CD4-positive, alpha-beta T cell treated with Interleukin-17A for 1 hour (primary cell): Measurements from ENCODE around the gene PHKG2.
"Not testable (repeated sequence)": the region's sequence is repeated elsewhere in the genome, so short reads cannot be mapped to it uniquely, and the experiment has no call there.

ENCODE experiments used
- DNase-seq: peaks from one replicate; pipeline ENCODE4 v3.0.0-alpha.2; 2020

PHKG2 gene

GRCh38 chr16:30747799-30748633 lies at the start of gene PHKG2:
Gene PHKG2, plus strand, starts transcription at chr16:30748425. Its CDS starts 396 bp downstream, at chr16:30748821.
- peak; percentile 97 for DNase-seq

GRCh38 chr16:30698816-30699614 lies 49.2 kb upstream of the PHKG2 start, which contains the start of gene SRCAP:
Gene SRCAP, plus strand, starts transcription at chr16:30699171. Its CDS starts 1,654 bp downstream, at chr16:30700825.
- peak; percentile 88 for DNase-seq

- DNase-seq = no peak
These were observed 48.6 kb upstream of the PHKG2 start for GRCh38 chr16:30699615-30700099.

- DNase-seq = no peak
These were observed 47.7 kb upstream of the PHKG2 start for GRCh38 chr16:30700491-30700890.

GRCh38 chr16:30700971-30701370 lies 47.3 kb upstream of the PHKG2 start:
- no peak for DNase-seq

- not testable (repeated sequence) for DNase-seq
These were observed 45.2 kb upstream of the PHKG2 start for GRCh38 chr16:30703071-30703470.

GRCh38 chr16:30703971-30704370 lies 44.3 kb upstream of the PHKG2 start:
- DNase-seq = no peak

GRCh38 chr16:30706046-30706445 lies 42.2 kb upstream of the PHKG2 start:
- DNase-seq = no peak

- DNase-seq = no peak
These were observed 37.3 kb upstream of the PHKG2 start for GRCh38 chr16:30710971-30711370.

- no peak for DNase-seq
These were observed 36.5 kb upstream of the PHKG2 start for GRCh38 chr16:30711712-30712111.

- DNase-seq = peak; percentile 67
These were observed 32.3 kb upstream of the PHKG2 start for GRCh38 chr16:30715750-30716445.

- DNase-seq = no peak
These were observed 28.1 kb upstream of the PHKG2 start for GRCh38 chr16:30720086-30720485.

- no peak for DNase-seq
These were observed 27.5 kb upstream of the PHKG2 start for GRCh38 chr16:30720694-30721093.

GRCh38 chr16:30721167-30721566 lies 27.1 kb upstream of the PHKG2 start:
- DNase-seq = no peak

GRCh38 chr16:30721606-30722005 lies 26.6 kb upstream of the PHKG2 start:
- DNase-seq = no peak

- no peak for DNase-seq
These were observed 25.8 kb upstream of the PHKG2 start for GRCh38 chr16:30722443-30722842.

GRCh38 chr16:30722916-30723315 lies 25.3 kb upstream of the PHKG2 start:
- no peak for DNase-seq

- no peak for DNase-seq
These were observed 24.4 kb upstream of the PHKG2 start for GRCh38 chr16:30723725-30724355.

GRCh38 chr16:30724641-30725417 lies 23.4 kb upstream of the PHKG2 start:
- DNase-seq = peak; percentile 14

- no peak for DNase-seq
These were observed 22.8 kb upstream of the PHKG2 start for GRCh38 chr16:30725418-30725792.

GRCh38 chr16:30728321-30728720 lies 19.9 kb upstream of the PHKG2 start:
- no peak for DNase-seq
